LNCaP clone FGC (cell line): Measurements from ENCODE around the gene ZNF575.

Experiments used
- DNase-seq: peaks from one replicate; pipeline ENCODE4 v3.0.0-alpha.2; 2011; ENCODE audit warnings: low read depth
- H3K4me3 ChIP-seq: 2 replicates; pipeline ENCODE4 v1.5.1; 2011; ENCODE audit warnings: mild to moderate bottlenecking, low read depth, low read length, control low read depth
- TF ChIP-seq, protein P1 (sequence below): IDR thresholded peaks from 2 replicates; pipeline ENCODE4 v1.5.1; 2012; ENCODE audit warnings: mild to moderate bottlenecking; ENCODE audit not compliant: control insufficient read depth, insufficient read depth; ENCODE audit errors: extremely low read depth

The ZNF575 gene

DNA sequence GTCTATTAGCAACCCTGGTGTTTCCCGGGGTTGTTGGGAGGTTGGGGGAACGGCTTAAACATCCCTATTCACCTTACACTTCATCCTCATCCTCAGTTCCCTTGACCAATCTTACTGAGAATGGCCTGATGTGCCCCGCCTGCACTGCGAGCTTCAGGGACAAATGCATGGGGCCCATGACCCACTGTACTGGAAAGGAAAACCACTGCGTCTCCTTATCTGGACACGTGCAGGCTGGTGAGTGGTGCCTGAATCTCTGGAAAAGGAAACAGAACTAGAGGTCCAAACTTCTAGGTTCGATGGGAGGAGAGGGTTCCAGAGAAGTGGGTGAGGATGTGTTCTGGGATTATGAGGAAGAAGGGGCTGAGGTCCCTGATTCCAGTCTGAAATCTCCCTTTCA is 48.5 kb downstream of the ZNF575 start:
- no peak overlapping the region for H3K4me3 ChIP-seq
- TF ChIP-seq, protein P1, sequence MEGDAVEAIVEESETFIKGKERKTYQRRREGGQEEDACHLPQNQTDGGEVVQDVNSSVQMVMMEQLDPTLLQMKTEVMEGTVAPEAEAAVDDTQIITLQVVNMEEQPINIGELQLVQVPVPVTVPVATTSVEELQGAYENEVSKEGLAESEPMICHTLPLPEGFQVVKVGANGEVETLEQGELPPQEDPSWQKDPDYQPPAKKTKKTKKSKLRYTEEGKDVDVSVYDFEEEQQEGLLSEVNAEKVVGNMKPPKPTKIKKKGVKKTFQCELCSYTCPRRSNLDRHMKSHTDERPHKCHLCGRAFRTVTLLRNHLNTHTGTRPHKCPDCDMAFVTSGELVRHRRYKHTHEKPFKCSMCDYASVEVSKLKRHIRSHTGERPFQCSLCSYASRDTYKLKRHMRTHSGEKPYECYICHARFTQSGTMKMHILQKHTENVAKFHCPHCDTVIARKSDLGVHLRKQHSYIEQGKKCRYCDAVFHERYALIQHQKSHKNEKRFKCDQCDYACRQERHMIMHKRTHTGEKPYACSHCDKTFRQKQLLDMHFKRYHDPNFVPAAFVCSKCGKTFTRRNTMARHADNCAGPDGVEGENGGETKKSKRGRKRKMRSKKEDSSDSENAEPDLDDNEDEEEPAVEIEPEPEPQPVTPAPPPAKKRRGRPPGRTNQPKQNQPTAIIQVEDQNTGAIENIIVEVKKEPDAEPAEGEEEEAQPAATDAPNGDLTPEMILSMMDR: no peak
- no peak for DNase-seq

DNA sequence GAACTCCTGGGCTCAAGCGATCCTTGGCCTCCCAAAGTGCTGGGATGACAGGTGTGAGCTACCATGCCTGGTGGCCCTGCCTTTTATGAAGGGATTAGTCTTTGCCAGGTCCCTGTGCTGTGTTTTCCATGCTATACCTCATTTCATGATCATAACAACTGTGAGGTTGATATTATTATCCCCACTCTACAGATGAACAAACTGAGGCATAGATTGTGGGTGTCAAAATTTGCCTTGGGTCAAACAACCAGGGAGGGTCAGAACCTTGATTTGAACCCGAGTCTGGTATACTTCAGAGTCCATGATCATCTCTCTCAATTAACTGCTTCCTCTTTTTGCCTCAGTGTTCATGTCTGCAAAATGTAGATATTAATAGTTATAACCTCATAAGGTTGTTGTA is 49.5 kb downstream of the ZNF575 start:
- TF ChIP-seq, protein P1: no peak
- no peak for DNase-seq
- H3K4me3 ChIP-seq: no peak overlapping the region

DNA sequence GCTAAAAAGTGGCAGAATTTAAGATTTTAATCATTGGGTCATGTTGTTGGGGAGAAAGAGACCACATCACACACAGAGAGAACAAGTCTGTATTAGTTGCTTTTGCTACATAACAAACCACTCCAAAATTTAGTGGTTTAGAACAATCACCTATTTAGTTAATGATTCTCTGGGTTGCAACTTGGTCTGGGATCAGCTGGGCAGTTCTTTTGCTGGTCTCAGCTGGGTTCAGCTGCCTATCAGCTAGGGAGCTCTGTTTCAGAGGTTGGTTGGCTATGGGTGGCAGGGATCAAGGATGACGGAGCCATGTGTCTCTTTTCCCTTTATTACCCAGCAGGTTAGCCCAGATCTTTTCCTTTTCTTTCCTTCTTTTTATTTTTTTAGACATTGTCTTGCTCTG is 51.5 kb downstream of the ZNF575 start:
- TF ChIP-seq, protein P1: no peak
- DNase-seq: no peak
- no peak overlapping the region for H3K4me3 ChIP-seq
